K562 (cell line): ENCODE measurements around the gene EFNB3. TPM values are rescaled to one million over a fixed set of nuclear protein-coding genes. Genes with fewer than 3 reads are reported as not detected.

Source experiments
- BCLAF1 ChIP-seq, 2 experiments: fragments of 450-650 bp in 1 of 2; IDR thresholded peaks; 2 replicates each; pipeline ENCODE4 v1.6.1; 2011 to 2017; ENCODE audit warnings: low read depth in 2 of 2, antibody characterized with exemption in 1 of 2, borderline replicate concordance in 1 of 2, low read length in 1 of 2, mild to moderate bottlenecking in 1 of 2, mixed read lengths in 1 of 2; ENCODE audit not compliant: control insufficient read depth in 1 of 2
- BHLHE40 ChIP-seq: IDR thresholded peaks from 2 replicates; pipeline ENCODE4 v1.6.1; 2011; ENCODE audit warnings: low read length, improper control_type of control experiment
- CBX1 ChIP-seq: sonication (generic); IDR thresholded peaks from 2 replicates; pipeline ENCODE4 v1.6.1; 2016; ENCODE audit warnings: antibody characterized with exemption, low read depth, mild to moderate bottlenecking
- CSDE1 ChIP-seq, 2 experiments: fragments of 450-650 bp; IDR thresholded peaks; 2 replicates each; pipeline ENCODE4 v1.6.1; 2016; ENCODE audit warnings: mild to moderate bottlenecking in 1 of 2
- FOXK1 ChIP-seq: sonication (generic); formaldehyde crosslinking; IDR thresholded peaks from 2 replicates; pipeline ENCODE4 v1.8.0; 2022; ENCODE audit warnings: missing genetic modification reagents, mild to moderate bottlenecking, borderline replicate concordance
- GABPB1 ChIP-seq: sonication (generic); formaldehyde crosslinking; IDR thresholded peaks from 2 replicates; pipeline ENCODE4 v1.8.0; 2022; ENCODE audit warnings: mild to moderate bottlenecking, missing genetic modification reagents
- KDM2B ChIP-seq: fragments of 250-450 bp; sonication (Bioruptor Pico); IDR thresholded peaks from 2 replicates; pipeline ENCODE4 v1.8.0; 2021; ENCODE audit warnings: mild to moderate bottlenecking, moderate library complexity
- POLR3G ChIP-seq: IDR thresholded peaks from 2 replicates; pipeline ENCODE4 v1.6.1; 2011; ENCODE audit not compliant: insufficient read length, insufficient replicate concordance; ENCODE audit errors: extremely low read depth
- RB1 ChIP-seq: fragments of 450-650 bp; IDR thresholded peaks from 2 replicates; pipeline ENCODE4 v1.6.1; 2017; ENCODE audit warnings: low read depth, mild to moderate bottlenecking
- RBM39 ChIP-seq: fragments of 200-400 bp; formaldehyde crosslinking; optimal IDR thresholded peaks from 2 replicates; pipeline ENCODE3; 2018; ENCODE audit warnings: low read depth, low read length
- SMAD2 ChIP-seq: fragments of 150-350 bp; IDR thresholded peaks from 2 replicates; pipeline ENCODE4 v1.6.1; 2014; ENCODE audit warnings: low read depth, mild to moderate bottlenecking, low read length
- SREBF1 ChIP-seq: fragments of 150-350 bp; IDR thresholded peaks from 2 replicates; pipeline ENCODE4 v1.6.1; 2014; ENCODE audit warnings: antibody characterized with exemption, low read depth, low read length, borderline replicate concordance
- STAT5A ChIP-seq: IDR thresholded peaks from 2 replicates; pipeline ENCODE4 v1.6.1; 2012; ENCODE audit warnings: low read length, inconsistent platforms, borderline replicate concordance
- TAF7 ChIP-seq: fragments of 450-650 bp; IDR thresholded peaks from 2 replicates; pipeline ENCODE4 v1.6.1; 2016; ENCODE audit warnings: missing genetic modification characterization, missing compliant biosample characterization
- TAL1 ChIP-seq: fragments of 450-650 bp; IDR thresholded peaks from 2 replicates; pipeline ENCODE4 v1.6.1; 2016; ENCODE audit warnings: mild to moderate bottlenecking
- YY1 ChIP-seq, 3 experiments: IDR thresholded peaks; 2 replicates each; pipeline ENCODE4 v1.6.1; 2011; ENCODE audit warnings: low read length in 2 of 3, mild to moderate bottlenecking in 2 of 3, moderate library complexity in 2 of 3, borderline replicate concordance in 1 of 3, control low read depth in 1 of 3, low read depth in 1 of 3; ENCODE audit not compliant: insufficient read depth in 3 of 3, insufficient replicate concordance in 2 of 3, control insufficient read depth in 1 of 3, insufficient read length in 1 of 3; ENCODE audit errors: extremely low read depth in 1 of 3
- ZBTB17 ChIP-seq: fragments of 450-650 bp; formaldehyde crosslinking; IDR thresholded peaks from 2 replicates; pipeline ENCODE4 v1.4.0; 2020; ENCODE audit warnings: mild to moderate bottlenecking
- ZNF644 ChIP-seq: fragments of 200-800 bp; sonication (Bioruptor generic); IDR thresholded peaks from 2 replicates; pipeline ENCODE4 v1.6.1; 2016; ENCODE audit warnings: low read depth, missing genetic modification characterization, missing compliant biosample characterization
- polyA plus RNA-seq, 8 experiments: library from polyadenylated mRNA; depleted of rRNA in 4 of 8; stranded (reverse) in 5 of 8; unstranded in 3 of 8; fragments of >200 nt; fragmentation: Nextera tagmentation in 2 of 8; fragmentation: Illumina TruSeq in 1 of 8; extraction: Ambion mirVana in 2 of 8; extraction: Trizol in 1 of 8; gene quantifications; 2 replicates each; pipeline versions ENCODE4 v1.2.1 to v1.2.3, GENCODE V29; 2011 to 2014; ENCODE audit warnings: inconsistent platforms in 1 of 8, missing spikeins in 1 of 8
- total RNA-seq, 7 experiments: library from RNA; depleted of rRNA in 6 of 7; stranded (reverse); fragments of >200 nt in 6 of 7; fragmentation: Illumina TruSeq in 2 of 7; extraction: Trizol in 2 of 7; gene quantifications; 2 replicates each; pipeline versions ENCODE4 v1.2.1 to v1.2.3, GENCODE V29; 2011 to 2021; ENCODE audit warnings: low replicate concordance in 1 of 7
- TF ChIP-seq, protein P1 (sequence below): sonication (generic); formaldehyde crosslinking; IDR thresholded peaks from 2 replicates; pipeline ENCODE4 v1.5.0; 2020; ENCODE audit warnings: missing genetic modification reagents
- TF ChIP-seq, protein P2 (sequence below), 2 experiments: fragments of 150-350 bp in 1 of 2; IDR thresholded peaks; 2 replicates each; pipeline ENCODE4 v1.6.1; 2012 to 2016; ENCODE audit warnings: low read depth in 2 of 2, low read length in 2 of 2, mild to moderate bottlenecking in 1 of 2, moderate library complexity in 1 of 2

EFNB3 gene
- total and polyA plus RNA-seq, 9 of the 15 experiments (the other 6 are each of a cell fraction or from before 2014, with no cell fraction given) = not detected

- TF ChIP-seq YY1 (IDR thresholded peaks at IDR 0.05; ENCODE audit: borderline replicate concordance in 1 of 3, control insufficient read depth in 1 of 3, extremely low read depth in 1 of 3, insufficient read depth in 3 of 3, insufficient read length in 1 of 3, insufficient replicate concordance in 2 of 3, low read depth in 1 of 3, low read length in 2 of 3) = peak in 1 of 3 experiments; percentile 42
- TF ChIP-seq POLR3G = no peak
- peak; percentile 35; the same call in 1 of the 2 replicates for TF ChIP-seq RB1
- TF ChIP-seq SREBF1 = no peak
- TF ChIP-seq ZNF644 (tag) = no peak
- TF ChIP-seq RBM39 = no peak
- no peak for TF ChIP-seq SMAD2
- no peak for TF ChIP-seq ZBTB17
- TF ChIP-seq STAT5A = no peak
- no peak for TF ChIP-seq TAL1
- TF ChIP-seq KDM2B = no peak
- TF ChIP-seq BCLAF1 (IDR thresholded peaks at IDR 0.05; ENCODE audit: borderline replicate concordance in 1 of 2, control insufficient read depth in 1 of 2, low read depth in 2 of 2, low read length in 1 of 2) = no peak
- no peak for TF ChIP-seq CBX1
- TF ChIP-seq, protein P1, sequence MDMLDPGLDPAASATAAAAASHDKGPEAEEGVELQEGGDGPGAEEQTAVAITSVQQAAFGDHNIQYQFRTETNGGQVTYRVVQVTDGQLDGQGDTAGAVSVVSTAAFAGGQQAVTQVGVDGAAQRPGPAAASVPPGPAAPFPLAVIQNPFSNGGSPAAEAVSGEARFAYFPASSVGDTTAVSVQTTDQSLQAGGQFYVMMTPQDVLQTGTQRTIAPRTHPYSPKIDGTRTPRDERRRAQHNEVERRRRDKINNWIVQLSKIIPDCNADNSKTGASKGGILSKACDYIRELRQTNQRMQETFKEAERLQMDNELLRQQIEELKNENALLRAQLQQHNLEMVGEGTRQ (CRISPR knock-in tag) = no peak
- TF ChIP-seq, protein P2, sequence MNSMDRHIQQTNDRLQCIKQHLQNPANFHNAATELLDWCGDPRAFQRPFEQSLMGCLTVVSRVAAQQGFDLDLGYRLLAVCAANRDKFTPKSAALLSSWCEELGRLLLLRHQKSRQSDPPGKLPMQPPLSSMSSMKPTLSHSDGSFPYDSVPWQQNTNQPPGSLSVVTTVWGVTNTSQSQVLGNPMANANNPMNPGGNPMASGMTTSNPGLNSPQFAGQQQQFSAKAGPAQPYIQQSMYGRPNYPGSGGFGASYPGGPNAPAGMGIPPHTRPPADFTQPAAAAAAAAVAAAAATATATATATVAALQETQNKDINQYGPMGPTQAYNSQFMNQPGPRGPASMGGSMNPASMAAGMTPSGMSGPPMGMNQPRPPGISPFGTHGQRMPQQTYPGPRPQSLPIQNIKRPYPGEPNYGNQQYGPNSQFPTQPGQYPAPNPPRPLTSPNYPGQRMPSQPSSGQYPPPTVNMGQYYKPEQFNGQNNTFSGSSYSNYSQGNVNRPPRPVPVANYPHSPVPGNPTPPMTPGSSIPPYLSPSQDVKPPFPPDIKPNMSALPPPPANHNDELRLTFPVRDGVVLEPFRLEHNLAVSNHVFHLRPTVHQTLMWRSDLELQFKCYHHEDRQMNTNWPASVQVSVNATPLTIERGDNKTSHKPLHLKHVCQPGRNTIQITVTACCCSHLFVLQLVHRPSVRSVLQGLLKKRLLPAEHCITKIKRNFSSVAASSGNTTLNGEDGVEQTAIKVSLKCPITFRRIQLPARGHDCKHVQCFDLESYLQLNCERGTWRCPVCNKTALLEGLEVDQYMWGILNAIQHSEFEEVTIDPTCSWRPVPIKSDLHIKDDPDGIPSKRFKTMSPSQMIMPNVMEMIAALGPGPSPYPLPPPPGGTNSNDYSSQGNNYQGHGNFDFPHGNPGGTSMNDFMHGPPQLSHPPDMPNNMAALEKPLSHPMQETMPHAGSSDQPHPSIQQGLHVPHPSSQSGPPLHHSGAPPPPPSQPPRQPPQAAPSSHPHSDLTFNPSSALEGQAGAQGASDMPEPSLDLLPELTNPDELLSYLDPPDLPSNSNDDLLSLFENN (IDR thresholded peaks at IDR 0.05; ENCODE audit: low read depth in 2 of 2, low read length in 2 of 2) = no peak
- TF ChIP-seq BHLHE40 = no peak
- no peak for TF ChIP-seq TAF7 (tag)
- 0 out of 4 replicates have a peak, but pooled peaks of 1 of the 2 experiments have one; percentile 24 for TF ChIP-seq CSDE1 (IDR thresholded peaks at IDR 0.05)
- 0 out of 2 replicates have a peak, but pooled peaks have one; percentile 16 for TF ChIP-seq GABPB1
- no peak for TF ChIP-seq FOXK1 (CRISPR knock-in tag)
These were observed 12.1 kb downstream of the EFNB3 start, which contains the start of gene DNAH2 (continued) for GRCh38 chr17:7716901-7717755.
